Measurements from ENCODE around the gene AHSG.

DNA sequence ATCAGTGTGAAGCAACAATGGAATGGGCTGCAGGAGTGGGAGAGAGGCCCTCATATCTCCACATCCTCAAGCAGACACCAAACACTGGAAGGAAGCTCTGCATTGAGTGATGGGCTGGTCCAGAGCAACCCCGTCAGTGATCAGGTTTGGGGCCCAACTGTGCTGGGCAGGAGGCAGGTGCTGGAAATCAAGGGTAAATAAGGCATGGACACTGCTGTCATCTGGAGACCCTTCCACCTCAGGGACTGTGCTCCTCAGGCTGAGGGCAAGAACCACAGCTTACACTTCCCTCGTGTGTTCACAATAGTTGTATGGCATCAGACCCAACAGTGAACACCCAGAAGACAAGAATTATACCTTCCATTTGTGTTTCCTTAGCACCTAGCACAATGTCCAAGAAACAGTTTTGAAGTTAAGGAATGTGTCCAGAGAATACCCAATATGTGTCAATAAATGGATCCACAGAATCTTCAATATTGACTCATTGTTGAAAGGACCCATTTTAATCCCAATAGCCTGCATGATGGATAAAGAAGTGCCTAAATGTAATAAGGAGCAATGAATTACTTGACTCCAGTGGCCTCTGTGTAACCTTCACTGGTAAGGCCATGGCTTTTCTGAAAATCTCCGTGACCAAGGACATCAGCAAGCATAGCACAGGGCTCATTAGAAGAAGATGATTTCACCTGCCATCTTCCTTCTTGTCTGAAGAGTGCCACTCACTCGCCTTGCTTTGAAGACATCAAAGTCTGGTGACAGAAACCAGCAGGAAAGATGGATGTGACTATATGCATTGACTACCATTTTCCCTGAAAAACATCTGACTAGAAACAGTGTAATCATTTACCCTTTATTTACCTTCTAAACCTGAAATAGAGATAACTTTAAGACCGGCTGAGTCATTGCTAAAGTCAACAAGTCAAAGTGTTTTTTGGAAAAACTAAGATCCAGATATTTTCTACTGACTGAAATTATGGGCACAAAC lies 7.0 kb upstream of the AHSG start:
- TF ChIP-seq CTCF (IDR thresholded peaks at IDR 0.05) (no peak), POLR2A (IDR thresholded peaks at IDR 0.05) (no peak)
